NCI-H1436 treated with DMSO at 0.1 percent for 48 hours (cell line): ENCODE measurements around the gene NAA80.

Experiments
- DNase-seq: peaks from one replicate; lab custom pipeline; 2025; lab: John Stamatoyannopoulos, UW

The NAA80 gene

DNA sequence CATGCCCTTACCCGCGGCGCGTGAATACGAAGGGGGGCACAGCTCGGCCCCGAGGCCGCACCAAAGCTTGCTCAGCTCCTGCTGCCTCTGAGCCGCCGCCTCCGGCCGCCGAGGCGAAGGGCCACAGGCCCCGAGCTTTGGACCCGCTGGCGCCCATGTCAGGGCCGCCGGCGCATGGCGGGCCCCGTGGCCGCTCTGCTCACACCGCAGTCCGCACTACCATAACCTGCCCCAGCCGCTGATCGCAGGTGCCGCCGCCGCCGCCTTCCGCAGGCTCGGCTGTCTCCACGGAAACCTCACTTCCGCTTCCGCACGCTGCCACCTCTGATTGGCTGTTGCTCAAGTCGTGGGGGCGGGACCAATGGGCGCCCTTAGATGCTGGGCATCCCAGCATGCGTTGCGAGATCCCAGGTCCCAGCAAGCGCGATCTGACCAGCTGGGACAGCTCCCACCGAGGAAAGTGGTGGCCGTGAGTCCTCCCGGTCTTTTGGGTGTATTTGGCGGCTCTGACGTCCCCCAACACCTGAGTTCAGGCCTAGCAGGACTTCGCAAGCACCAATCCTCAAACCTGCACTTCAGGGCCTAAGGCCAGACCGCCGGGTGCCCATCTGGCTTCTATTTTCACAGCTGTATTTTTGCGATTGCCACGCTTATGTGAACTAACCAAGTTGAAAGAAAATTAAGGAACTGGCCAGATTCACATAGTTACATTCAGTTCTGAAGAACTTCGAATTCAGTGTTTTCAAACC is 28.9 kb upstream of the NAA80 start, which contains the start of gene TUSC2:
Gene TUSC2 (minus strand): TSS at position 281 of the 749 bp plus-strand sequence. CDS start 124 bp downstream, at position 157.
- no peak for DNase-seq

DNA sequence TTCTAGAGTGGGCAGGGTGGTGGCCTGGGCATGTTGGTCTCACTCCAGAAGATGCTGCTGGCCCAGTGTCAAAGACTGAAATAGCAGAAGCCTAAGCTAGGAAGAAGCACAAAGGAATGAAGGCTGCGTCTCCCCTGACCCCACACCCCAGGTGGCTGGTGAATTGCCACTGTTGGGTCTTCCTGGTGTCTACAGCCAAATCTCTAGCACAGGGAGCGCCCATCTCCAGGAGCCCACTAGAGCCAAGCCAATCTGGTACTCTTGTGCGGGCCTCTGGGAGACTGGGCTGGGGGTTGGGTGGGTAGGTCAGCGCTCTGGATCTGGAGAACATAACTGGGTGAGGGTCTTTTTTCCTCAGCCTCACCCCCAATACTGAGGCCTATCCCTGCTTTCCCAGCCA is 27.9 kb upstream of the NAA80 start:
- DNase-seq: no peak

DNA sequence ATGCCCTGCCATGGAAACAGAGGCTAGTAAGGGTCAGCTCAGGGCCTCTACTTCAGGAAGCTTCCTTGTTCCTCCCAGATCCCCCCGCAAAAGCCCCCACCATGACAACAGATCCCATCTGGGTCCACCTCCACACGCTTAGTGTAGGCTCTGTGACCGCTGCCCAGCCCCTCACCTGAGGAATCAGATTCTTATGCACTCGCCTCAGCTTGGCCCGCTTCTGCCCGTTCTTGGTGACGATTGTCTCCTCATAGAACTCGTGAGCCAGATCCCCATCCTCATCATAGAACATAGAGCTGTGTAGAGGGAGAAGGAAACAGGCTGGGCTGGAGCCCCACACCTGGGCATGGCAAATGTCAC is 27.0 kb upstream of the NAA80 start:
- DNase-seq: no peak

DNA sequence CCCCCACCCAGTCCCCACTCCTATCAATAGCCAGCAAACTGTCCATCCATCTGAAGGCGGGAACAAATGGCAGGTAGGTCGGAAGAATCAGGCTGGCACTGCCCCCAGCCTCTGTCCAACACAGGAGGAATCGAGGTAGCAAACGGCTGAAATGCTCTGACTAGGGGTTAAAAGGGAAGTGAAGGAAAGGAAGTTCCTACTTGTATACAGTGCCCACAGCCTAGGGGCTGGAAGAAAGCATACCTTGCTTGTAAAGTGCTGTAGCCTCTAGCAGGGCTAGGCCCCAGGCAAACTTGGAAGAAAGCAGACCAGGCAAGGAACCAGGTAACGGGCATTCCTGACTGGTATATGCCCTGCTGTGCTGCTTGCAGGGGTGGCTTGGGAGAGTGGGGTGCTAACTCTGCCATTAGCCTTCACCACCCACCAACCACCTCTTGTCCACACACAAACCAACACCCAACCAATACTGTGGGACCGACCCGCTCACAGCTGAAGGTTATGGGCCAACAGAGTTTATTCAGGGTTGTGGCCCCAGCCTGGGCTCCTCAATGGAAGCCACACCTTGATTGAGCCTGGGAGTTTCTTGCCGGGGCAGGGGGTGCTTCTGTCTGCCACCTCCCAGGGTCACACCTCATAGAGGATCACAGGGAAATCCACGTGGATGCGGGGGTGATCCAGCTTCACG is 26.4 kb upstream of the NAA80 start:
- DNase-seq: no peak

DNA sequence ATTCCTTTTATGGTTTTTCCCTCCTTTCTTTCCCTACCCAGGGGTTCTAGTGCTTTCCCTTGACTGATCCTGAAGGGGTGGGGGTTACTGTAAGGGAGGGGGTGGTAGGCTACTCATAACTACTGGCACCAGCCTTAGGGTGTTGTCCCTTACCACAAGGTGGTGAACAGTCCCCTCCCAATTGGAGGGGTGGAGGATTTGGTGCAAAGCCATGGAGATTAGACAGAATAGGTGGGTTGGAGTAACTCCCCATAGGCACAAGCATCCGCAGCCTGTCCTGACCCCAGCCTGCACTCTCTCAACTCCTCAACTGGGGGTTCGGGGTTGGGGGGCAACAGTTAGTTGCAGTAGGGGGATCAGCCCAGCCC is 25.9 kb upstream of the NAA80 start:
- no peak for DNase-seq

DNA sequence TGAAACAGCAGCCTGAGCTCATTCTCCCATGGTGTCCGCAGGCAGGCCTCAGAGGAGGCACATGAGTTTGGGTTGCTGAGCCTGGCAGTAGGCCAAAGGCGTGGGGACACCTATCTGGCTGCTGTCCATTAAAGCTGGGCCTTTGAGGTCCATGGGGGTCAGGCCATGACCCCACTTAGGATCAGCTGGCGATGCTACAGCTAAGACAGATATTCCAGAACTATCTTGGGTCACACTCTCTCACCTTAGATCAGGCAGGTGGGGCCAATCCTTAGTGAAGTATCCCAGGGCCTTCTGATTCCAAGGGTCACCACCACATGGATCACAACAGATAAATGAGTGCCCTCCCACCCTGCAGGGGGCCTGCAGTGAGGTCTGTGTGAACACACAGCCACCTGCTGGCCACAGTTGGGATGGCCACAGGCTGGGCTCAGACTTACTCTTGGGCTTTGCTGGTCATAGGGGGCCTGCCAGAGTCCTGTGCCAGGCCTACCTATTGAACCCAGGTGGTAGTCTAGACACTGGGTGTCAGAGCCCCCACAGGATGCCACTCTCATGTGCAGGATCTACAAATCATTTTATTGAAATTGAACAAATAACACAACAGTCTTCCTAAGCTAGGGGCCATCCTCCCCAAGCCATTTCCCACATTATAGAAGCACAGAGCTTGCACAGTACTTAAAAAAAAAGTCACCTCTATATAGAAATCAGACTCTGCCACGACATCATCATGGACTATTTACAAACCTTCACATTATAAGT is 25.3 kb upstream of the NAA80 start:
- no peak for DNase-seq

DNA sequence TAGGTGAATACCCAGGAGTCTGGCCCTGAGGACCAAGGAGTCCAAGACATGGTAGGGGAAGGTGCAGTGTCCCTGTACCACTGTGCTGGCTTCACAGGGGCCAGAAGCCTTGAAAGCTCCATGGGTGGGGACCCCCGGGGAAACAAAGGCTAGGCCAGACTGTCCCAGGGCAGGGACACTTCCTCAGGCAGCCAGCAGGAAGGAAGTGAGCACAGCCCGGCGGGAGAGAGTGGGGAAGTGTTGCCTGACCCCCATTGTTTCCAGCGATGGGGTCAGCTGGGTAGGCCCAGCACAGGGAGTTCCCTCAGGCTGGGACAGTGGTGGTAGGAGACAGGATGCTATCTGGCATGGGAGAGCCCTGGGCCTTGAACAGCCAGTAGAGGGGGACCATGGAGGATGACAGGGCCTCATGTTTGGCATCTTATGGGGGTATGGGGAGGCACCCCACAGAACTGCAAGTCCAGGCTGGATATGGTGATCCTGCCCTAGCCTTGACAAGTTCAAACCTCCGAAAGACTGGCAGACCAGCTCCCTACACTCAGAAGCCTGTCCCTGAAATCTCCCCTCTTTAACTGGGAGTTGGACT is 24.5 kb upstream of the NAA80 start:
- no peak for DNase-seq

DNA sequence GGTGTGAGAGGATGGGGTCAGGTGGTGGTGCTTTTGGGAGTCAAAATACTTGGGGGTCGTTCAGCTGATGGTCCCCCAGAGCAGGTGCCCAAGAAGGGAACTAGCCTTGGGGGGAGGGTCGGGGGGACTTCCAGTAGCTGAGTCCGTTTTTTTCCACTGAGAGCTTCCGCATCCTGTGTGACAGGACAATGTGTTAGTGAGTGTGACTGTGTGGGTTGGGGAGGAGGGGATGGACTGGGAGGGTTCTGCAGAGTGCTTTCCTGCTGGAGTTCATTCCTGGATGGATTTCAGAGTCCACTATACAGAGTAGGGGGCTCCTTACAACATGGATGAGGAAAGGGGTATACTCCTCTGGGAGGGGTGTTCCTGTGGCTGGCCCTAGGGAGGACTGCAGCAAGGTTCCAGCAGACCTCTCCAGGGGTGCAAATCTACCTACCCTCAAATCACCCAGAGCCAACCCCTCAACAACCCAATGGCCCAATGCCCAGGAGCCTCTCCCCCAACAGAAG is 23.9 kb upstream of the NAA80 start:
- no peak for DNase-seq

DNA sequence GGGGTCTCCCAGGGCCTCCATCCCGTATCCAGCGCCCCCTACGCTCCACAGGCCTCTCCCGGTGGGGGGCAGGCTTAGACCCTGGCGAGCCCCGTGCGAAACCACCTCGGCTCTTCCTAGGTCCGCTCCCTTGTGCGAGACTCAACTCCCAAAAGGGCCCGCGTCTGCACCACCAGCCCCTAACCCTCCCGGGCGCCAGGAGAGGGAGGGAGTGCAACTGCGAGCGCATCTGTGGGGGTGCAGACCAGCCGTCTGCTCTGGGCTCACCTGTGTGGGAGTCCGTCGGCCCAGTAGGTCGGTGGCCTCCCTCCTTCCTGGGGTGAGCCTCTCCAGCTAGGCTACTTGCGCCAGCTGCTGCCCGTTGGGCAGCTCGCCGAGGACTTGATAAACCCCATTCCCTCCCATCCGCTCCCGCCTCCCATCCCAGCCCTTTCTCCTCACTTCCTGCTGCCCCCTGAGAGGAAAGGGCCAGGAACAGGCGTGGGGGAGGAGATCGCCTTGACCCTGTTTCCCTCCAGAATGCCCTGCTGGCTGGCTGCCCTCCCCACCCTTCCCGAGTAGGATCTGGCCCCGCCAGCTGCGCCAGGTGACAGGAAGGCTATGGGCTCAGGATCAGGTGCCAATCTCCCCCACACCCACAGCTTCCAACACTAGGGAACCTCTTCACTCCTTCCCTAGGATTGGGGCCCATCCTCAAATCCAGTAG is 23.3 kb upstream of the NAA80 start, which contains the start of gene HYAL2:
Gene HYAL2 (minus strand): TSS at position 360 of the 706 bp plus-strand sequence. CDS start 2,256 bp downstream, outside the sequence.
- no peak for DNase-seq

DNA sequence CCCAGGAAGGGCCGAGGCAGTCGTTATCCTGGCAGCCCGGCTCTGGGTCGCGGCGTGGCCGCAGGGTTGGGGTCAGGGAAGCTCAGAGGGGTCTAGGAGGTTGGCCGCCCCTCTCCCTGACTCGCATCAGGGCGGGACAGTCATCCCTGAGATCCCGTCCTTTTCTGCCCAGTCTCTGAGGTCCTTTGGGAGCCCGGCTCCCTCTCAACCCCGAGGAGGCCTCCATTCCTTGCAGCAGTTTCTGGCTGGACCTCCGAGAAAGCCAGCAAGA is 22.8 kb upstream of the NAA80 start:
- no peak for DNase-seq

DNA sequence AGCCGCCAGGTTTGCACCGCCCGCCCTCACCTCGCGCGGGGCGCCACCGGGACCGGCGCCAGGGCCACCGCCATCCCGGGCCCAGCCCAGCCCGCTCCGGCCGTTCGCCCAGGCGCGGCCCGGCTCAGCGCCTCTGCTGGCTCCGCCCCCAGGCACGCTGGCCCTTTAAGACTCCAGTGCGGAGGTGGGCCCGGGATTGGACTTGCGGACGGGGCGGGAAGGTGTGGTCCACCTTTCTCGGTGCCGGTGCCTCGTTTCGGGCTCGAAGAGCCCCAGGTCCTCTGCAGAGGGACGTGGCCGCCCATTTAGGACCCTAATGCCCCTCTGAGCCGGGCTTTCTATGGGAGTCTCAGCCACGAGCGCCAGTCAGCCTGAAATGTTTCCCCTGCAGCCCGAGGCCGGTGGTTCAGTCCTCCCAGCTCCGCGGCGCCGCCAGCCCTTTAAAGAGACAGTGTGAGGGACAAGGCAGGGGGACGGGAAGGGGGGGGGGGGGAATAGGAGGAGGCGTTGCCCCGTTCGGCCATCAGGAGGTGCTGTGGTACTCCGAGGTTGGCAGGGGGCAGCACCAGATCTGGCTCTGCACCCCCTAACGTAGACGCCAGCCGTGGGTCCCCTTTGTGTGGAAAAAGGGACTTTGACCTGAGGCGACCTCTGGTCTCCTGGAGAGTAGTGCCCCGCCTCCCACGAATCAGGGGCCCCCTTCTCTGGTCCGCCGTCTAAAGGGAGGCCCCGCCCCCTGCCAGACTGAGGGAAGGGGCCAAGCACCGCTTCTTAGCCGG is 22.3 kb upstream of the NAA80 start:
- DNase-seq: no peak

DNA sequence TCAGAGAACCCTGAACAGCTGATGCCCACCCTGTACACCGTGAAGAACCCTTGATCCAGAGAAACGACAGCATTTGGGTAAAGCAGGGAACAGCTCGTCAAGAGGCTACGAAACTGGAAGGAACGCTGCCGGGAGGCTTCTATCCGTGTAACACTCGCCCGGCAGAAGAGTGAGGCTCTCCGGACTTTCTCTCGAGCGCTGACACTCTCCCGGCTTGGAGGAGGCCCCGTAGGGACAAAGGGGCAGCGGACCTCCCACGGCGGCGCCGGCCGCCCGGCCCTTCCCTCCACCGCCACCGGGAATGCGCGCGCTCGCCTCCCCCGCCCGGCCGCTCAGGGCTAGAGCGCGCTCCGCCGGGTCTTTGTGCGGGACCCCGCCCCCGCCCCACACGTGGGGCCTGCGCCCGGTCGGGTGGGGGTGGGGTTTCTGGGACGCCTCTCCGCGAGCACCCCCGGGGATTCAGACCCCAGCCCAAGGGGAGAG is 21.7 kb upstream of the NAA80 start:
- no peak for DNase-seq

DNA sequence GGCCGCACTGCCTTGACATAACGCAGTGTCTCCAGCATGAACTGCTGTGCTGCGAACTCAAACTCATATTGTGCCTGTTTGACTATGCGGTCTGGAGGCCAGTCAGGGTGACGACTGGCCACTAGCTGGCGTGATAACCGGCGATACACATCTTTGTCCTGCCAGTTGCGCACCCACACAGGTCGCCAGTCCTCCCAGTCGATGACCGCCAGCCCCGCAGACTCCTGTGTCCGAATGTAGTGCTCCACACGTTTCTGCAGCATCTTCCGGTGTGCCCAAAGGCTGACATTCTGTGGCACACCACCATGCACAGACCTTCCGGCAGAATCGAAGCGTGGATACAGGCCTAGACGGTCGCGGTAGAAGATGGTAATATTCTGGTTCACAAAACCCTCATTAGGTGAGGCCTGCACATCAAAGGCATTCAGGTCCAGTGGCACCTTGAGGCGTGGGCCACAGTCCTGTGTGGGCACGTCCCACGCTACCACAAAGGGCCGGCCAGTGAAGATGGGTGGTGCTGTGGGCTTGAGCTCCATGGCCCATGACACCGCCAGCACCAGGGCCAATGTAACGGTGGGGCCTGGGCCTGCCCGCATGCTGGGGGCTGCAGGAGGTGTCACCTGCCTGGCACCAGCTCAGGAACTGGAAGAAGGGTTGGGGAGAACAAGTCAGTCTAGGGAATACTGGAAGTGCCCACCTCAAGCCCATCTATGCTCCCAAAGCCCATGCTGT is 20.9 kb upstream of the NAA80 start:
- no peak for DNase-seq

DNA sequence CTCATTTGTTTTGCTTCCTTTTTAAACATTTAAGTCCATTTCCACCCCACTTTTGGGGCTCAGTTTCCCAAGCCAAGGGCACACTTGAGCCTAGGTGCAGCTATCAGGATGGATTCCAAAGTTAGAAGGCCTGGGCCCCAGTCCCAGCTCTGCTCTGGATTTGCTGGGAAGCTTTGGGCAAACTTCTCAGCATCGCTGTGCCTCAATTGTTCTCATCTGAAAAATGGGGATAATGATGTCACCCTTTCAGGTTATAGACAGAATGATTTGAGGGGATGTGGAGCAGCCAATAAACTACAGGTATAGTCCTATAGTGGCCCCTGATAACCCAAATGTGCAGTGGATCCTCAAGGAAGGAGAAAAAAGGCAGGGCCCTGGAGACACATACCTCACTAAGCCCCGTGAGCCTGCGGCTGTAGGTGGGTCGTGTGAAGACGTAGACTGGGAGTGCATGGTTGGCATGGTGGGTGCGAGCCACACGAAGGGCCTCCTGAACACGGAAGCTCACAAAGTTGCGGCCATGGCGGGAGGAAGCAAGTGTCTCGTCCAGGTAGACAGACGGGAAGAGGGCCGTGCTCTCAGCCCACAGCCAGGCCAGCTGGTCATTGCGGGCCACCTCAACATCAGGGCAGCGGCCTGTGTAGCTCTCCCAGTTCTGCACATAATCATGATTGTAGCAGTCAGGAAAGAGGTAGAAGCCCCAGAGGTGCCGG is 20.1 kb upstream of the NAA80 start:
- DNase-seq: no peak

DNA sequence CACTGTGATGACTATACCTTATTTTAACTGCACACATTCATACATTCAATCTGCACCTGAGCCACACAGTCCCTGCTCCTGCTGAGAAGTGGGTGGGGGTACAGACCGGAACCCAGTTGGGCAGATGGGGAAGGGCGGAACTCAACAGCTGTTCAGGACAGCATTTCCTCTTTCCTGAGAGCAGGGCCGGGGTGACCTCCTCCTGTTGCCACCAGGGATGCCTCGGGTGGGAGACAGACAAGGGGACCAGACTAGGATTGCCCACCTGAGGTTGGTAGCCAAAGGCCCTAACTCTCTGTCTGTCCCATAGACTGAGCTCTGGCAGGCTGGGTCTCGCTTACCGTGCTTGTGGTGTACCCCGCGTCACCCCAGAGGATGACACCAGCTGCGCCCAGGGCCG is 19.4 kb upstream of the NAA80 start:
- DNase-seq: no peak

DNA sequence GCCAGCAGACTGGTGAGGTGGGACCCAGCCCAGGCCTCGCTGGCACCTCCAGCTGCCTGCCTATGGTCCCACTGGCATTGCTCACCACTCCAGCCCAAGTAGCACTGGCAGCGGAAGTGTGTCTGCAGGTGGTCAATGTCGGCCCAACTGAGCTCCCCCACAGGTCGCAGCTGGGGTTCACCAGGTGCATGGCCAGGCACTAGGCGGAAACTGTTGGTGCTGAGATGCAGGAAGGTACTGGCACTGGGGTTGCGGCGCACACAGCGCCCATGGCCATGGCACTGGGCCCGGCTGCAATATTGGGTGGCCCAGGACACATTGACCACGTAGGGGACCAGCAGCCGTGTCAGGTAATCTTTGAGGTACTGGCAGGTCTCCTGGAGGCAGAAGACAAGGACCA is 19.0 kb upstream of the NAA80 start:
- no peak for DNase-seq

DNA sequence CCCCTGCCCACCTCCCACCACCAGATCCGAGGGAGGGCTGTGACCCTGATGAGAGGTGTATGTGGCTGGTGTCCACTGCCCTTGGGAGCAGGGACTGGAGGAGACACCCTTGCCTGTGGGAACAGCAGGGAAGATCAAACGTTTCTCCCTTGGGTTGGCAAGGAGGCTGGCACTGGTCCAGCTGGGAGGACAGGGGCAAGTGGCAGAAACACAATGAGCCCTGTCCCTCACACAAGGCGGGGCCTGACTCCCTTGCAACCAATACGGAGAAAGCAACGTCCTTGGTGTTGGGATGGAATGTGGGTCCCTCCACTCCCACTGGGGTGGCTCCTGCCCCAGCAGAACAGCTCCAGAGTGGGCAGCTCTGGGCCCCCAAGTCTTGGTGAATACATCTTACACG is 18.1 kb upstream of the NAA80 start:
- DNase-seq: no peak

DNA sequence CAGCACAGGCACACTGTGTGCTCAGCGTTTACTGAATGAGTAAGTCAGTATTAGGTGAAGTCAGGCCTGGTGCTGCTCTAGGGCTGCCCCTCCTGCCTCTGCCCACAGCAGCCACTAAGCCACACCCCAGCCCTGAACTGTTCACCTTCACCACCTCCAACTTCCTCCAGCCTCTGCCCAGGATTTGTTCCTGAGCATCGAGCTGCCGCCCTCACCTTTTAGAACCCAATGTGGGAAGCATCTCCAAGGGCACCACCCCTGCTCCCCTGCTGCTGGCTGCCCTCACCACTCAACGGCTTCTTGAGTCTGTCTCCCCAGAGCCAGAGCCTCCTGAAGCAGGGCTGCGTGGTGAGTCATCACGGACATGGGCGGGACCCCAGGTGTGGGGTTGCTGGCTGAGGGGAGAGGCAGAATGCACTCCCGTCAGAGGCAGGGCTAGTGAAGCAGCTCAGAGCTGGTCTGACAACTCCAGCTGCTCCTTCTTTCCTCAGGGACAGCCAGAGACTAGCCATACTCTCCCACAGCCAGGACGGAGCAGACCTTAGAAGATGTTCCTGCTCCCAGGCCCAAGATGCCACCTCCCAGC is 17.5 kb upstream of the NAA80 start:
- no peak for DNase-seq

DNA sequence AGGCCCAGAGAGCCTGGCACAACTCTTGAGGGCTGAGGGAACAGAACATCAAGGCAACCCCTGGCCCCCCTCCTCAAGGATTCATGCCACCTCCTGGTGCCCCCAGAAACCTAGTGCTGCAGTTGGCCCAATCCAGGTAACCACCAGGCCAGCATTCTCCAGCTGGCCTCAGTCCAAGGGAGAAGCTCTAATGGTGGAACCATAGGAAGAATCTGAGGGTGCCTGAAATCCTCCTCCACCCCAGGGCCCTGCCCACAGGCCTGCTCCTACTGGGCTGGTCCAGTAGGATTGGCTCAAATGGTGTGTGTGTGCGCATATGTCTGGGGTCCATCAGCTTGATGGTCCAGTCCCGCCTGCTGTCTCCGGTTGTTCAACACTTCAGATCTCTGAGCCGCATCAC is 15.6 kb upstream of the NAA80 start:
- DNase-seq: no peak
